Stimulated activated naive CD4-positive, alpha-beta T cell (primary cell): Measurements from ENCODE around the gene TRIP13.

ENCODE experiments used
- DNase-seq, 6 experiments: peaks; one replicate each; lab custom pipeline; 2025; lab: John Stamatoyannopoulos, UW

The TRIP13 gene

GRCh38 chr5:955886-956761 is 63.4 kb downstream of the TRIP13 start:
- DNase-seq, result no peak

- peak in 1 of 6 experiments; percentile 13 for DNase-seq
Measured at GRCh38 chr5:956941-957747, 64.5 kb downstream of the TRIP13 start.

GRCh38 chr5:957748-958485 is 65.2 kb downstream of the TRIP13 start:
- DNase-seq, result no peak

- DNase-seq, result no peak
Measured at GRCh38 chr5:958701-959571, 66.3 kb downstream of the TRIP13 start.

- DNase-seq, result no peak
Measured at GRCh38 chr5:959581-960531, 67.2 kb downstream of the TRIP13 start.

GRCh38 chr5:960551-960950 is 67.9 kb downstream of the TRIP13 start:
- no peak for DNase-seq

GRCh38 chr5:961002-961710 is 68.5 kb downstream of the TRIP13 start:
- no peak for DNase-seq

- DNase-seq, result no peak
Measured at GRCh38 chr5:961711-962240, 69.1 kb downstream of the TRIP13 start.

- no peak for DNase-seq
Measured at GRCh38 chr5:962386-962785, 69.7 kb downstream of the TRIP13 start.

GRCh38 chr5:962801-963200 is 70.1 kb downstream of the TRIP13 start:
- no peak for DNase-seq

GRCh38 chr5:963310-963672 is 70.6 kb downstream of the TRIP13 start:
- no peak for DNase-seq

GRCh38 chr5:963673-964531 is 71.2 kb downstream of the TRIP13 start:
- peak; percentile 8 to 71 (median 44) for DNase-seq

- no peak for DNase-seq
Measured at GRCh38 chr5:964821-965220, 72.1 kb downstream of the TRIP13 start.

- no peak for DNase-seq
Measured at GRCh38 chr5:965604-966344, 73.1 kb downstream of the TRIP13 start.

GRCh38 chr5:966345-966710 is 73.6 kb downstream of the TRIP13 start:
- DNase-seq, result no peak

- no peak for DNase-seq
Measured at GRCh38 chr5:966941-967340, 74.3 kb downstream of the TRIP13 start.
